ENCODE data around the gene ADAMTS19.
"Not testable (repeated sequence)": the region's sequence is repeated elsewhere in the genome, so short reads cannot be mapped to it uniquely, and the experiment has no call there.

ADAMTS19 gene, protein sequence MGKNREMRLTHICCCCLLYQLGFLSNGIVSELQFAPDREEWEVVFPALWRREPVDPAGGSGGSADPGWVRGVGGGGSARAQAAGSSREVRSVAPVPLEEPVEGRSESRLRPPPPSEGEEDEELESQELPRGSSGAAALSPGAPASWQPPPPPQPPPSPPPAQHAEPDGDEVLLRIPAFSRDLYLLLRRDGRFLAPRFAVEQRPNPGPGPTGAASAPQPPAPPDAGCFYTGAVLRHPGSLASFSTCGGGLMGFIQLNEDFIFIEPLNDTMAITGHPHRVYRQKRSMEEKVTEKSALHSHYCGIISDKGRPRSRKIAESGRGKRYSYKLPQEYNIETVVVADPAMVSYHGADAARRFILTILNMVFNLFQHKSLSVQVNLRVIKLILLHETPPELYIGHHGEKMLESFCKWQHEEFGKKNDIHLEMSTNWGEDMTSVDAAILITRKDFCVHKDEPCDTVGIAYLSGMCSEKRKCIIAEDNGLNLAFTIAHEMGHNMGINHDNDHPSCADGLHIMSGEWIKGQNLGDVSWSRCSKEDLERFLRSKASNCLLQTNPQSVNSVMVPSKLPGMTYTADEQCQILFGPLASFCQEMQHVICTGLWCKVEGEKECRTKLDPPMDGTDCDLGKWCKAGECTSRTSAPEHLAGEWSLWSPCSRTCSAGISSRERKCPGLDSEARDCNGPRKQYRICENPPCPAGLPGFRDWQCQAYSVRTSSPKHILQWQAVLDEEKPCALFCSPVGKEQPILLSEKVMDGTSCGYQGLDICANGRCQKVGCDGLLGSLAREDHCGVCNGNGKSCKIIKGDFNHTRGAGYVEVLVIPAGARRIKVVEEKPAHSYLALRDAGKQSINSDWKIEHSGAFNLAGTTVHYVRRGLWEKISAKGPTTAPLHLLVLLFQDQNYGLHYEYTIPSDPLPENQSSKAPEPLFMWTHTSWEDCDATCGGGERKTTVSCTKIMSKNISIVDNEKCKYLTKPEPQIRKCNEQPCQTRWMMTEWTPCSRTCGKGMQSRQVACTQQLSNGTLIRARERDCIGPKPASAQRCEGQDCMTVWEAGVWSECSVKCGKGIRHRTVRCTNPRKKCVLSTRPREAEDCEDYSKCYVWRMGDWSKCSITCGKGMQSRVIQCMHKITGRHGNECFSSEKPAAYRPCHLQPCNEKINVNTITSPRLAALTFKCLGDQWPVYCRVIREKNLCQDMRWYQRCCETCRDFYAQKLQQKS

DNA sequence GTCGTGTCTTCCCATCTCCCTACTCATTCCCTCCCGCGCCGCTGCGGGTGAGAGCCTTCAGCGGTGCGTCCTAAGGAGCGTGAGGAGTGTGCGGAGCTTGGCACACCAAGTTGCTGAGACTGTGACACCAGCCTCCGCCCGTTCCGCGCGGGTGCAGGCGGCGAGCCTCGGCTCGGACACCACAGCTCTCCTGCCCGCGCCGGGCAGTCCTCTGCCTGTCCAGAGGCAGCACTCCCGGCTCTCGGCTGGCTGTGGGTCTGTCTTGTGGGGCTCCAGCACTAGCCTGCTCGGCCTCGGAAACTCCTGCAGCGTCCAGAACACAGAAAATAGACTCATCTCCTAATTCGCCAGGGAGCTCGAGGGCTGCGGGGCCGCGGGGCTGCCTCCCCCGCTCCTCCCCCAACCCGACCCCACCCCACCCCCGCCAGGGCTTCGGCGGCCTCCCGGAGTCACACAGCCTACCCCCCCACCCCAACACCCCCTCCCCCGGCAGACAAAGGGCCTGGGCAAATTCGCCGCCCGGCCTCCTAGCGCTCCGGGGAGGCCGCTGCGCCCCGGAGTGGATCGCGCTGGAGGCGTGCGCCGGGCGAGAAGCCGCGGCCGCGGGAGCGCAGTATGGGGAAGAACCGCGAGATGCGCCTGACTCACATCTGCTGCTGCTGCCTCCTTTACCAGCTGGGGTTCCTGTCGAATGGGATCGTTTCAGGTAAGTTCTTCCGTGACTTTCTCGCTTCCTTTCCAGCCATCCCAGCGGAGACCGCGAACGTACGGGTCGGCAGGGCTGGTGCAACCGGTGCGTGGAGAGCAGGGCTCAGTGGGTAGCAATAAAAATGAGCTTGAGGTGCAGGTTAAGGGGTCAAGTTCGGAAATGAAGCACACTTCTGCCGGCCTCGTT lies at the start of gene ADAMTS19:
ADAMTS19 (plus strand) TSS at position 522 of the 895 bp plus-strand sequence; CDS start at position 616, 94 bp downstream.
- H3K9me3 Mint-ChIP-seq: no peaks in the 10 kb centered on the region
- intact Hi-C loops (cut with micrococcal nuclease): no loop called here
- H3K36me3 Mint-ChIP-seq (ENCODE audit: low read depth): no peaks in the 10 kb centered on the region
- H3K4me1 Mint-ChIP-seq (ENCODE audit: low read depth): no peaks in the 10 kb centered on the region
- H3K27me3 Mint-ChIP-seq: peaks cover 47% of the 10 kb centered on the region
- H3K27ac Mint-ChIP-seq: no peak within 1 kb of the TSS
- H3K4me3 Mint-ChIP-seq: no peak within 1 kb of the TSS

DNA sequence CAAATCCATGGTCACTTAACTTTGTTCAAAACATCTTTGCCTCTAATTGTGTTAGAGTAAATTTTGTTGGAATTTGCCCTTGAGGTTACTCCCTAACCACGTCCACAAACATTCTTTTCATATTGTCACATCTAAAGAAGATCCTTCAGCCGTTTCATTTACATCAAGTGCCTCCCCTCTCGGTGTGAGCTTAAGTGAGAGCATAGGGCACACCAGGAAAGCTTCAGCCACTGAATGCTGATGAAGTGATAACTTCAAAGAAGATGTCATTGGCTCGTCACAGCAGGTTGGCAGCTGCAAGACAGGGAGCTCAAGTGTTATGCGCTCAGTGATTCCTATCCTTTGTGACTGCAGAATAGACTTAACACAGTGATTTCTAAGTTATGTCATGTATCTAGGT lies 49.6 kb upstream of the ADAMTS19 start:
- no peak overlapping the region for H3K27ac Mint-ChIP-seq
- intact Hi-C loops (cut with micrococcal nuclease): no loop called here
- H3K36me3 Mint-ChIP-seq (ENCODE audit: low read depth): no peaks in the 10 kb centered on the region
- no peaks in the 10 kb centered on the region for H3K27me3 Mint-ChIP-seq
- no peaks in the 10 kb centered on the region for H3K4me1 Mint-ChIP-seq (ENCODE audit: low read depth)
- no peak overlapping the region for H3K4me3 Mint-ChIP-seq
- H3K9me3 Mint-ChIP-seq: peaks cover 25% of the 10 kb centered on the region

DNA sequence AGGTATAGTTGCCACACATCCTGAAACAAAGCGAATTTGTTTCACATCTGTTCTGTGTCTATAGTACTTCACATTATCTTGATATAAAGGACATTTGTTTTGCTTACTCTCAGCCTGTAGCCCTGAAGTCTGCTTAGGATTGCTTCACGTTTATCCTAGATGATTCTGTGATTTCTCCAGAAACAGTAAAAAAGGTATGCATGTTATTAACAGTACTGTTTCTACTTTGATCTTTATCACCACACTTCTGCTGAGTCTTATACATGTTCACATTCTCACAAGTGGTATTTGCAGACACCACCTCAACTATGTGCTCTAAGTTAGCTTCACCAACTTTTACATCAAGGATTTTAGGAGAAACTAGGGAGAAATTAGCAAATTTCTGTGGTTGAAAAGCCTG lies 47.4 kb upstream of the ADAMTS19 start:
- Mint-ChIP-seq H3K27me3 (no peaks in the 10 kb centered on the region), H3K9me3 (peaks cover 29% of the 10 kb centered on the region), H3K36me3 (ENCODE audit: low read depth) (no peaks in the 10 kb centered on the region), H3K4me3 (no peak overlapping the region), H3K4me1 (ENCODE audit: low read depth) (no peaks in the 10 kb centered on the region), H3K27ac (no peak overlapping the region)
- intact Hi-C loops (cut with micrococcal nuclease): no loop called here

DNA sequence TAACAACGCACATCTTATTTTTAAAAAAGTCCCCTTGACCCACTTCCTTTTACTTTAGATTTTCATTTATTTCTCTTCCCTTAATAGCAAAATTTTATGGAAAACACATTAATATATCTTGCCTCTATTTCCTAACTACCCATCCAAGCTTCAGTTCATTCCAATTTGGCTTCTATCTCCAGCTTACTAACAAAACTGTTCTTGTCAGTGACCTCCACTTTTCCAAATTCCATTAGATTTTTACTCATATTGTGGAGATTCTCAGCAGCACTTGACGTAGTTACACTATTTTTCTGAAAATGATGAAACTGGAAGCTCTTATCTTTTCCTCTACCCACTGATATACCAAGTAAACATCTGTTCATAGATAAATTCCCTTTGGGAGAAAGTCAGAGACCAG lies 46.5 kb upstream of the ADAMTS19 start:
- intact Hi-C loops (cut with micrococcal nuclease): no loop called here
- H3K36me3 Mint-ChIP-seq (ENCODE audit: low read depth): no peaks in the 10 kb centered on the region
- H3K27me3 Mint-ChIP-seq: no peaks in the 10 kb centered on the region

DNA sequence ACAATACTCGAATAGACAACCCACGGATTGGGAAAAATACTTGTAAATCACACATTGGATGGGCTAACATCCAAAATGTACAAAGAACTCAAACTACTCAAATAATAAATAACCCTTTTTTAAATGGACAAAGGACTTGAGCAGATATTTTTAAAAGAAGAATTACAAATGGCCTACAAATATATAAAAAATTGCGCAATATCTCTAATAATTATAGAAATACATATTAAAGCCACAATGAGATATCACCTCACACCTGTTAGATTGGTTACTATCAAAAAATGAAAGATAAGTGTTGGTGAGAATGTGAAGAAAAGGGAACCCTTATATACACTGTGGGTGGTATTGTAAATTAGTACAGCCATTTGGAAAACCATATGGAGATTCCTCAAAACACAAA lies 40.8 kb upstream of the ADAMTS19 start:
- Mint-ChIP-seq H3K27me3 (no peaks in the 10 kb centered on the region), H3K4me1 (ENCODE audit: low read depth) (no peaks in the 10 kb centered on the region), H3K9me3 (peaks cover 23% of the 10 kb centered on the region), H3K4me3 (no peak overlapping the region), H3K36me3 (ENCODE audit: low read depth) (no peaks in the 10 kb centered on the region), H3K27ac (no peak overlapping the region)
- intact Hi-C loops (cut with micrococcal nuclease): no loop called here

More for the DNA sequence above, 46.5 kb upstream of the ADAMTS19 start:
- Mint-ChIP-seq H3K27ac (no peak overlapping the region), H3K4me3 (no peak overlapping the region), H3K4me1 (ENCODE audit: low read depth) (no peaks in the 10 kb centered on the region), H3K9me3 (peaks cover 31% of the 10 kb centered on the region)

DNA sequence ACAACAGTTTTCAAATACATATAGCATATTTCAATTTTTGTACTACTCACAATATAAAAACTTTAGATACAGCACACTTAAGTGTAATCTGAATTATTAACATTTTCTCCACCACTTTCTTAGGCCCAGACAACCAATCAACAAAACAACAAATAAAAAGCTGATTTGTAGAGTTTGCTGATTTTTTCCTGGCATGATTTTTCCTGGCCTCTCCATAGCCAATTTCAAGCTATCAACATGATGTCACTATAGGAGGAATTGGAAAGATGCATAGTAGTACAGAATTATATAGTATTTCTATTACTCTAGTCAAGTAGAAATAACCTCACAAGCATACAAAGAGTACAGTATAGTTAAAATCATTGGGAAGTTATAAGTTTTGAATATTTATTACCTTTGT lies 35.1 kb upstream of the ADAMTS19 start:
- Mint-ChIP-seq H3K4me1 (ENCODE audit: low read depth) (no peaks in the 10 kb centered on the region), H3K36me3 (ENCODE audit: low read depth) (no peaks in the 10 kb centered on the region), H3K4me3 (no peak overlapping the region), H3K27me3 (no peaks in the 10 kb centered on the region), H3K9me3 (no peaks in the 10 kb centered on the region), H3K27ac (no peak overlapping the region)
- intact Hi-C loops (cut with micrococcal nuclease): no loop called here

DNA sequence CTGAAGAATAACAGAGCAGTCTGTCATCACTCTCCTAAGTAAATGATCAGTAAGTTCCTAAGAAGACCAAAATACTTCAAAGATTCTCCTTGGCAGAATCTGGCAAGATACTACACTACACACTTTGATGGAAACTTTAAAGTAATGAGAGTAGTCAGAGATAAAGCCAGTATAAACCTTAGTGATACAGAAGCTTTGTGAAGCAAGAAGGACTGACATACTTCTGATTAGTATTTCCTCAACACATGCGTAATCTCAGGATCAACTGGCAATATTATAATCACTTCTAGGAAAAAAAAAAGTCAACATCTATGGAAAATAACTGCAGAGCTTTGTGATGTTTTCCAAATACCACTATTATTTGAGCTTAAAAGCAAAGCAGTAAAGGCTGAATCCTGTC lies 34.0 kb upstream of the ADAMTS19 start:
- Mint-ChIP-seq H3K9me3 (no peaks in the 10 kb centered on the region), H3K36me3 (ENCODE audit: low read depth) (no peaks in the 10 kb centered on the region), H3K4me1 (ENCODE audit: low read depth) (no peaks in the 10 kb centered on the region), H3K27me3 (no peaks in the 10 kb centered on the region), H3K27ac (no peak overlapping the region), H3K4me3 (no peak overlapping the region)
- intact Hi-C loops (cut with micrococcal nuclease): no loop called here

DNA sequence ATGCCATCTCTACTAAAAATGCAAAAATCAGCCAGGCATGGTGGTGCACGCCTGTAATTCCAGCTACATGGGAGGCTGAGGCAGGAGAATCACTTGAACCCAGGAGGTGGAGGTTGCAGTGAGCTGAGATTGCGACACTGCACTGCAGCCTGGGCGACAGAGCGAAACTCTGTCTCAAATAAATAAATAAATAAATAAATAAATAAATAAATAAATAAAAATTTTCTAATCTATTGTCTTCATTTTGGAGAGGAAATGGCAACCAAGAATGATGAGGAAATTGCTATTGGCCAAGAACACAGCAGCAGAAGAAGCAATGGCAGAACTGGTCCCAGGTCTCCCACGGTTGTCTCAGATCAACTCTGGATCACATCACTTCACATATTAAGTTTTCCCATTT lies 31.5 kb upstream of the ADAMTS19 start:
- H3K9me3 Mint-ChIP-seq; H3K4me1 Mint-ChIP-seq (ENCODE audit: low read depth); H3K36me3 Mint-ChIP-seq (ENCODE audit: low read depth); H3K27ac Mint-ChIP-seq; H3K27me3 Mint-ChIP-seq; intact Hi-C loops (cut with micrococcal nuclease); H3K4me3 Mint-ChIP-seq: not testable (repeated sequence)

DNA sequence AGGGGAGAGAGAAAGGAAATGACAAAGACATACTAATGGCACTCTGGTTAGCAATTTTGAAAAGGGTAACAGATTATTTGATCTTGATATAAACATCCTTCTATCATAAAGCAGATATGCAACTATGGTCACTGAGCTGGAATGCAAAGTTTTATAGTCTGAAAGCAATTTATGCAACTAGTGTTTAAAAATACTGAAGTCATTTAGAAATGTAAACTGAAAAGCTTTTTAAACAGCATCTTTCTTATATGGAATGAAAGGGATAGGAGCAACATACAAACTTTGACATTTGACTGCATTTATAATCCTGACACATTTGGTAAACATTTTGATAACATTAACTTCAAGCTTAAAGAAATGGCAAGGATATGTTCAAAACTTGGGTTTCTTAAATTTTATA lies 28.7 kb upstream of the ADAMTS19 start:
- Mint-ChIP-seq H3K27ac (no peak overlapping the region), H3K36me3 (ENCODE audit: low read depth) (no peaks in the 10 kb centered on the region), H3K27me3 (no peaks in the 10 kb centered on the region), H3K4me3 (no peak overlapping the region), H3K4me1 (ENCODE audit: low read depth) (no peaks in the 10 kb centered on the region), H3K9me3 (no peaks in the 10 kb centered on the region)
- intact Hi-C loops (cut with micrococcal nuclease): no loop called here

DNA sequence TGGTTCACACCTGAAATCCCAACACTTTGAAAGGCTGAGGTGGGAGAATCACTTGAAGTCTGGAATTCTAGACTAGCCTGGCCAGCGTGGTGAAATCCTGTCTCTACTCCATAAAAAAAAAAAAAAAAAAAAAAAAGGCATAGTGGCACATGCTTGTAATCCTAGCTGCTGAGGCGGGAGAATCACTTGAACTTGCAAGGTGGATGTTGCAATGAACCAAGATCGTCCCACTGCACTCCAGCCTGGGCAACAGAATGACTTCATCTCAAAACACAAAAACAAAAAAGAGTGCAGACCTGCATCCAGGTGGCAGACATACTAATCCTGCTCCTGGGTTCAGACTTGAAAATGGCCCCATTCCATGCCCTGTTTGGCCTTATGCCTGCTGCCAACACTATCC lies 21.8 kb upstream of the ADAMTS19 start:
- no peaks in the 10 kb centered on the region for H3K36me3 Mint-ChIP-seq (ENCODE audit: low read depth)
- no peaks in the 10 kb centered on the region for H3K4me1 Mint-ChIP-seq (ENCODE audit: low read depth)
- H3K4me3 Mint-ChIP-seq: no peak overlapping the region
- intact Hi-C loops (cut with micrococcal nuclease): no loop called here
- H3K27ac Mint-ChIP-seq: no peak overlapping the region
- H3K9me3 Mint-ChIP-seq: no peaks in the 10 kb centered on the region
- H3K27me3 Mint-ChIP-seq: no peaks in the 10 kb centered on the region

DNA sequence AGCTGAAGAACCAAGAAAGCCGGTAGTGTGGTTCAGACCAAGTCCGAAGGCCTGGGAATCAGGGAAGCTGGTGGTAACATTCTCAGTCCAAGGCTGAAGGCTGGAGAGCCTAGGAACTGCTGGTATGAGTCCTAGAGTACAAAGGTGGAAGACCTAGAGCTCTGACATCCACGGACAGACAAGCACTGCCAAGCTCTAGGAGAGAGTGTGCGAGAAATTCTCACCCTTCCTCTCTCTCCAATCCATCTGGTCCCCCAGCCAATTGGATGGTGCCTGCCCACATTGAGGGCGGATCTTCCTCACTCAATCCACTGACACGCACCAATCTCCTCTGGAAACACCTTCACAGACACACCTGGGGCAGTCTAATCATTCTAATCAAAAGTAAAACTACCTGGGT lies 19.7 kb upstream of the ADAMTS19 start:
- Mint-ChIP-seq H3K27ac (no peak overlapping the region), H3K27me3 (no peaks in the 10 kb centered on the region), H3K4me1 (ENCODE audit: low read depth) (no peaks in the 10 kb centered on the region), H3K9me3 (no peaks in the 10 kb centered on the region), H3K36me3 (ENCODE audit: low read depth) (no peaks in the 10 kb centered on the region), H3K4me3 (no peak overlapping the region)
- intact Hi-C loops (cut with micrococcal nuclease): no loop called here

DNA sequence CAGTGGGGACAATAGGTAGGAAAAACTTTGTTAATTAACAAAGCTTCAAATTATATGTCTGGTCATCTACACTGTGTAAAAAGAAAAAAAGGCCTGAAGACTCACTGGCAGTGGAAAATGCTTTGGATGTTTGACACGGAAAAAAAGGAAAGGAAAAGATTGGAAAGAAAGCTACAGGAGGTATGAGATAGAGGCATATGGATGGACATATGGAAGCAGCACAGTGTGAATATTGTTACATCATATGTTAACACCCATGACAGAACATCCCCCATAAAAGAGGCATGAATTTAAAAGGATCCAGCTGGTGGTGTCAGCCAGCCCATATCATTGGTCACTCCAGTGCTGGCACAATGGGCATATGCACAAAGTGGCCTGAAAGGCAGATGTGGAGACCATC lies 19.0 kb upstream of the ADAMTS19 start:
- Mint-ChIP-seq H3K27me3 (no peaks in the 10 kb centered on the region), H3K9me3 (no peaks in the 10 kb centered on the region), H3K4me3 (no peak overlapping the region), H3K36me3 (ENCODE audit: low read depth) (no peaks in the 10 kb centered on the region), H3K27ac (no peak overlapping the region), H3K4me1 (ENCODE audit: low read depth) (no peaks in the 10 kb centered on the region)
- intact Hi-C loops (cut with micrococcal nuclease): no loop called here

DNA sequence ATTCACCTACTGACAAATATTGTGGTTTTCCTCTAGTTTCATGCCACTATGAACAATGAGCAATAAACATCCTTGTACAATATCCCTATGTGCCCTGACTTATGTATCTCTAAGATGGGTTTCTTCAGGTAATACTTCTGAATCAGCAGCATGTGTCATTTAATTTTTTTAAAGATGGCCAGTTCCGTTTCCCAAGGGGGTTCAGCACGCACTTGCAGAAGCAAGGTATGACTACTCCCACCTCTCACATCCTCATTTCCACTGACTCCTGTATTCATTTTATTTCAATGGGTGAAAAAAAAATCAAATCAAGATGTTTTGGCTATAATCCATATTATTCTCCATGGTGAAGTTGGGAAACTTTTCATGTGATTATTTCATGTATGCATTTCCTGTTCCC lies 14.7 kb upstream of the ADAMTS19 start:
- Mint-ChIP-seq H3K27me3 (no peaks in the 10 kb centered on the region), H3K9me3 (peaks cover 11% of the 10 kb centered on the region), H3K4me3 (no peak overlapping the region), H3K36me3 (ENCODE audit: low read depth) (no peaks in the 10 kb centered on the region), H3K4me1 (ENCODE audit: low read depth) (no peaks in the 10 kb centered on the region), H3K27ac (no peak overlapping the region)
- intact Hi-C loops (cut with micrococcal nuclease): no loop called here

All from dendritic cell treated with granulocyte-macrophage colony-stimulating factor and Interleukin-4, amounts not matched to agents 40 ng/mL and 50 ng/mL, for 4 days (primary cell).